ENCODE results near the gene MYCBP2. TPM values are rescaled to one million over a fixed set of nuclear protein-coding genes. Genes with fewer than 3 reads are reported as not detected.

The MYCBP2 gene
- total RNA-seq, 6 experiments from 2014 or later = 52.7 to 66.3 (median 54.9) TPM

- Mint-ChIP-seq H3K27me3 (ENCODE audit: insufficient read depth) (no peaks in the 10 kb centered on the region), H3K9me3 (no peaks in the 10 kb centered on the region), H3K36me3 (ENCODE audit: low read depth) (peaks cover 22% of the 10 kb centered on the region), H3K27ac (no peak overlapping the region), H3K4me3 (no peak overlapping the region), H3K4me1 (ENCODE audit: low read depth) (peaks cover 4% of the 10 kb centered on the region; the same call in 1 of the 2 replicates)
- DNase-seq = no peak
- no peak for TF ChIP-seq CTCF (IDR thresholded peaks at IDR 0.05)
Observed at GRCh38 chr13:77177646-77178045, 149.2 kb downstream of the MYCBP2 start.

GRCh38 chr13:77176350-77176749 is 150.5 kb downstream of the MYCBP2 start:
- Mint-ChIP-seq H3K36me3 (ENCODE audit: low read depth) (peaks cover 18% of the 10 kb centered on the region), H3K4me1 (ENCODE audit: low read depth) (peaks cover 4% of the 10 kb centered on the region; the same call in 1 of the 2 replicates), H3K27me3 (ENCODE audit: insufficient read depth) (no peaks in the 10 kb centered on the region), H3K9me3 (no peaks in the 10 kb centered on the region), H3K4me3 (no peak overlapping the region), H3K27ac (no peak overlapping the region)
- TF ChIP-seq CTCF (IDR thresholded peaks at IDR 0.05) = no peak
- DNase-seq = peak; percentile 51

GRCh38 chr13:77172650-77173049 is 154.2 kb downstream of the MYCBP2 start:
- no peak for TF ChIP-seq CTCF (IDR thresholded peaks at IDR 0.05)
- no peak overlapping the region for H3K4me3 Mint-ChIP-seq
- peaks cover 4% of the 10 kb centered on the region; the same call in 1 of the 2 replicates for H3K4me1 Mint-ChIP-seq (ENCODE audit: low read depth)
- H3K36me3 Mint-ChIP-seq (ENCODE audit: low read depth) = peaks cover 29% of the 10 kb centered on the region
- DNase-seq = no peak
- no peak overlapping the region for H3K27ac Mint-ChIP-seq
- no peaks in the 10 kb centered on the region for H3K9me3 Mint-ChIP-seq
- H3K27me3 Mint-ChIP-seq (ENCODE audit: insufficient read depth) = no peaks in the 10 kb centered on the region; the same call in 1 of the 2 replicates

GRCh38 chr13:77171451-77171850 is 155.4 kb downstream of the MYCBP2 start:
- no peak for DNase-seq
- H3K4me3 Mint-ChIP-seq = no peak overlapping the region
- H3K9me3 Mint-ChIP-seq = no peaks in the 10 kb centered on the region
- peaks cover 4% of the 10 kb centered on the region; the same call in 1 of the 2 replicates for H3K4me1 Mint-ChIP-seq (ENCODE audit: low read depth)
- H3K36me3 Mint-ChIP-seq (ENCODE audit: low read depth) = peaks cover 21% of the 10 kb centered on the region
- no peaks in the 10 kb centered on the region; the same call in 1 of the 2 replicates for H3K27me3 Mint-ChIP-seq (ENCODE audit: insufficient read depth)
- no peak for TF ChIP-seq CTCF (IDR thresholded peaks at IDR 0.05)
- H3K27ac Mint-ChIP-seq = no peak overlapping the region

- no peak for TF ChIP-seq CTCF (IDR thresholded peaks at IDR 0.05)
- H3K27ac Mint-ChIP-seq = no peak overlapping the region
- no peaks in the 10 kb centered on the region; the same call in 1 of the 2 replicates for H3K27me3 Mint-ChIP-seq (ENCODE audit: insufficient read depth)
- peaks cover 33% of the 10 kb centered on the region for H3K36me3 Mint-ChIP-seq (ENCODE audit: low read depth)
- H3K4me1 Mint-ChIP-seq (ENCODE audit: low read depth) = no peaks in the 10 kb centered on the region
- H3K4me3 Mint-ChIP-seq = no peak overlapping the region
- DNase-seq = no peak
- H3K9me3 Mint-ChIP-seq = no peaks in the 10 kb centered on the region
Observed at GRCh38 chr13:77168237-77168636, 158.7 kb downstream of the MYCBP2 start.

GRCh38 chr13:77150651-77151050 is 176.2 kb downstream of the MYCBP2 start:
- Mint-ChIP-seq H3K36me3 (ENCODE audit: low read depth) (peaks cover 18% of the 10 kb centered on the region), H3K27me3 (ENCODE audit: insufficient read depth) (no peaks in the 10 kb centered on the region; the same call in 1 of the 2 replicates), H3K4me1 (ENCODE audit: low read depth) (no peaks in the 10 kb centered on the region), H3K9me3 (no peaks in the 10 kb centered on the region), H3K27ac (no peak overlapping the region), H3K4me3 (no peak overlapping the region)
- DNase-seq = no peak
- no peak for TF ChIP-seq CTCF (IDR thresholded peaks at IDR 0.05)
